NAMALWA (cell line): Measurements from ENCODE around the gene SLC22A23.

ENCODE experiments used
- DNase-seq: peaks from one replicate; pipeline ENCODE4 v3.0.0-alpha.2; 2015; ENCODE audit warnings: low spot score

Gene SLC22A23

DNA sequence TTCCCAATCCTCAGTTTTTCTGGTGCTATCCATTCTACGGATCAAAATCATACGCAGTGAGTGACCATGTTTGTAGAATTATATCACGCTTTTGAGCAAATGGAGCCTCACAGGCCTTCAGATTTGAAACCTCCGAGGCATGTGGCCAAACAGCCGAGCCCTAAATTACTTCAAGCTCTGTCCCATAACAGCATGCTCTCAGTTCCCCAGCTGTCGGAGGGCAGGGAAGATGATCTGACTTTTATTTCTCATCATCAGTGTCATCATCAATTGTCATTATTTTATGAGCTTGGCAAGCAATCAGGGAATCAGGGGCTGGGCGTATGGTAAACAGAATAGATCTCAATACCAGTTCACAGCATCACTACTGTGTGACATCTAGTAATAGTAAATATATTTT, 124.9 kb downstream of the SLC22A23 start:
- DNase-seq: no peak

DNA sequence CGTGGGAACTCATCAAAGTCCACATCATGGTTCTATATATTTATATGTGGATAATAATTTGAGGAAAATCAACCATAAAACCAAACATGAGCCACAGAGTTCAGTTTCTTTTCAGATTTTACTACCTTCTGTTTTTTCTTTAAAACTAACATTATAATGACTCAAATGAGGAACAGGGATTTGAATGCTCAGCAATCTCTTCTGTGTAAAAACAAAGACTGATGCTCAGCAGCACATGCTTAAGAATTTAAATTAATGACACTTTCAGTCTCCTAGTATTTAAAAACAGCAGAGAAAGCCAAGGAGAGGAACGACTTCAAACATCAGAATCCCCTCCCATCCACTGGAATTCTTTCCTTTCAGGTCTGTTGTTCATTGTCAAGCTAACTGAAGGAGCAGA, 125.4 kb downstream of the SLC22A23 start:
- no peak for DNase-seq

DNA sequence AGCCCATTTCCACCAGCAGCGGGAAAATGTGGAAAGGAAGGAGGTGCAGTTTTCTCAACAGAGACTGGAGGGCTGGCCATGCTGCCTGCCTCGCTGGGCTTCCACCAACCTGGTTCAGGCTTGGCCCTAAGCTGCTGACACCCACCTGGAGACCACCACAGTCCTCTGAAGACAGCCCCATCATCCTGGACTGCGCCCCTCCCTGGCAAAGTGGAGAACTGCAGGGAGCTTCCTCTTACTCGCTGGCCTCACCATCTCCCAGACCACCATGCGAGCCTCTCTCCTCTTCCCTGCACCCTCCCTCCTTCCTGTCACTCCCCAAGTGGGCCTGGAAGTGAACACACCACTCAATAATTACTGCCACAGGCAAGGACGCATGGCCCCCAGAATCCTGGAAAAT, 126.7 kb downstream of the SLC22A23 start:
- no peak for DNase-seq

DNA sequence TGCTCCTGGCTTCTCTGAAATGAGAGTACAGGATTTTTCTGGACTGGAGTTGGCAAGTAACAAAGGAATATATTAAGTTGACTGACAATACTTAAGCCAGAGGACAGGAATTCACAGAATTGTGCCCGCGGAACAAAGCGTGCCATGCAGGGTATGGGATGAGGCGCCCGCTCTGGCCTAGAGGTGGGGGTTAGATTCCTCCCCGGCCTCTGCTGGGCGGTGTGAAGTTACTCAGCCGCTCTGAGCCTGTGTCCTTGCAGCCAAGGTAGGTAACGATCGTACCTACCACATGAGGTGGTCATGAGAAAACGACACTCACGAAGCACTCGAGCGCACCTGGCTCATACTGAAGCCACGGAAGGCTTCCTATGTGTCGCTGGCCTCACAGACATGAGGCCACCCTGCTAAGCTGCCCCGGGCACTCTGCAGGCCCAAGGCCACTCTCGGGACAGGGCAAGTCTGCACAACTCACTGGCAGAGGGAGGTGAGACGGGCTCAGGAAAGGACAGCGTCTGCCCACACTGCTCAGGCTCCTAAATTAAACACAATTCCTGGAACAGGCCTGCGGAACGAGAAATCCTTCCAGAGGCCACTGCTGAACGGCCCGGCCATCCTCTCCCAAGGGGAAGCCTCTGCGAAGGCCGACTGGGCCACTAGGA, 127.3 kb downstream of the SLC22A23 start:
- DNase-seq: no peak

DNA sequence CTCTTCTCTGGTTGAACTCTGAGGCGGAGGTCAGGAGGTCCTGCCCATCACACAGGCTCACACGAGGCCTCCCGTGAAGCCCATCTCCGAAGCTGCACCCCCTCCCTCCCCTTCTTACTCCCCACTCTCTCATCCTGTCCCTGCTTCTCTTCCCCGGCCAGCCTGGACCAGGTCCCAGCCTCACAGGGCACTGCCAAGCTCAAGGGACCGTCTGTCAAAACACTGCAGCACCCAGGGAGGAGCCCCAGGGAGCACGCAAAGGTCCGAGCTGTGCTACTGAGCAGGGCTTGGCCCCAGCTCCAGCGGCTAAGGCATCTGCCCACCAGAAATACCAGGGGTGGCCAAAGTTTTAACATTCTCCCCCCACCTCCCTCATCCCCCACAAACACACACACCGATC, 128.1 kb downstream of the SLC22A23 start:
- no peak for DNase-seq

DNA sequence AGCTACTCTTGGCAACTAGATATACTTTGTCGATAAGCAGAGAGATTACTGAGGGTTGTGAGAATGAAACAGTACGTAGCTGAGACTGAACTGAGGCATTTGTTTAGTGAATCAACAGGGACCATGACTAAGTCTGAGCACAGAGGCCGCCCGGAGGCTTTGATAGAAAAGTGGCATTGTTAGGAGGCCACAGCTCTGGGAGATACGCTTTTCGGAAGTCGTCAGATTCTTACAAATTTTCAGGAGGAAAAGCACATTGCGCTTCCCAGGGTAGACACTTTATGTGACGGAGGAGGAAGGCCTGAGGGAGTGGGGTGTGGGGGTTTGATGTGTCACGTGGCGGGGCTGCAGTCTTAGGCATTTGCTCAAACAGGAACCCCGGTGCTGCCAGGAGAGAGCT, 128.7 kb downstream of the SLC22A23 start:
- no peak for DNase-seq

DNA sequence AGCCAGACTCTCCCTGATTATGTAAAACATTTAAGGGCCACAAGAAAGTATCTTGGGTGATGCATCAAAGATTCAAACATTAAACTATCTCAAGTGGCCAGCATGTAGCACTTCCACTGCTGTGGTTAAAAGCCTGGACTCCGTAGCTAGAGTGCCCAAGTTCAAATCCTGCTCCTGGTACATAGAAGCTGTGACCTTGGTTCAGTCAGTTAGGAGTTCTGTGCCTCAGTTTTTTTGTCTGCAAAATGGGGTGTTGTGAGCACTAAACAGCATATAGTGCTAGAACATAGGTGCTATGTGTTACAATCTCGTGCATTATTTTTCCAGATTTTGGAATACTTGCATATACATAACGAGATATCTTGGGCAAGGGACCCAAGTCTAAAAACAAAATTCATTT, 129.4 kb downstream of the SLC22A23 start:
- DNase-seq: no peak

DNA sequence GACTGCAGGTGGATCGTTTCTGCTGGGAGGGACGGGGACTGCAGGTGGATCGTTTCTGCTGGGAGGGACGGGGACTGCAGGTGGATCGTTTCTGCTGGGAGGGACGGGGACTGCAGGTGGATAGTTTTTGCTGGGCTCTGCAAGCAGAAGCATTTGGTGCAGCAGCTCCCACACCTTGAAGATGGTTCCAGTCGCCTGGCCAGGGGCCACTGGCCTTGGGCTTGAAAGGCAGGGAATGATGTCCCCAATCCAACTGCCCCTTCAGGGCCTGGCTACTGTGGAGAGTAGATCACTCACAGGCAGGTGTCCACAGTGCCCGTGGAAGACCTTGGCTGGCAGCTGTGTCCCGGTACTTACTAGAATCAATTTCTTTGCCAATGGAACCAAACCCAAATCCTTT, 129.9 kb downstream of the SLC22A23 start:
- DNase-seq: no peak

DNA sequence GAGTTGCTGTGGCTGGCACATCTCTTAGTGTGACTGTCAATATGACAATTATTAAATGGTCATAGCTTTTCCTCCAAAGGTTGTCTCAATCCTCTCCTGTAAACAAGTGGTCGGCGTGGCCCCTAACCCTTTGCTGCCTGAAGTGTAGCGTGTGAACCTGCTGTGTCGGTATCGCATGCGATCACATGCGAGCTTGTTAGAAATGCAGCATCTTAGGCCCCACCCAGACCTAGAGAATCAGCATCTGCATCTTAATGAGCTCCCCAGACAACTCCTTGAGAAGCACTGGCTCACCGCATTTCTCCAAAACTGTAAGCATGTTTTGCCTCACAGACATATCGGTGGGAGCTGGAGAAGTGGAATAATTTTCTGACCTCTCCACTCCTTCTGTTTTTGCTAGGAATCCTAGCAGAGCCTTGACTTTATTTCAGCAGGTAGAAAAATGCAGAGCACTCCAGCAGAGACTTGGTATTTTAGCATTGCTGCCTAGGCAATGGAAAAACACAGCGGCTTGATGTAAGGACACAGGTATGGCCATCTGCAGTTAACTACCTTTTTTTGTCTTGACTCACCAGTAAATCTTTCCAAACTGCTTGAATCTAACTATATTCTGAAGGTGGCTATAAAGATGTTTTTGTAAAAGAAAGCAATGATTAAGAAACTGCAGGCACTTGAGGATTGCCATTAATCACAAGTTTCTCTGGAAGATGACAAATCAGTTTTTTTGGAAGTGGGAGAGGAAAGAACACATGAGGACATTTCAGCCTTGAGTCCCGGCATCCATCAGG, 130.5 kb downstream of the SLC22A23 start:
- DNase-seq: no peak

DNA sequence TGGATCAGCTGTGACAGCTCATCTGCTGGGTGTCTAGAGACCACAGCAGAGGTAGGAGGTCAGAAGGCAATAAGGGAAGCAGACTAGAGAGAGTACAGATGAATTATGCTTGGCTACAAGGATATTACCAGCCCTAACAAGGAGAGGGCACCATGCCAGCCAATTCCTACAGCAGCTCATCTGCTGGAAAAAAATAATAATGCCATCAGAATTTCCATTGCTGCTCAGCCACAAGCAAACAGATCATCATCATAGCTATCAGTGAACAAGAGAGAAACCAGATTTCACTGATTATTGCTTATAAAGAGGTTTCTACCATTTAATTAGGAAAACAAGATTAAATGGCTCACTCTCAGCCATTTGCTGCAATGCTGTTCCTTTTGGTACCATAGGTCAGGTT, 131.6 kb downstream of the SLC22A23 start:
- DNase-seq: no peak

DNA sequence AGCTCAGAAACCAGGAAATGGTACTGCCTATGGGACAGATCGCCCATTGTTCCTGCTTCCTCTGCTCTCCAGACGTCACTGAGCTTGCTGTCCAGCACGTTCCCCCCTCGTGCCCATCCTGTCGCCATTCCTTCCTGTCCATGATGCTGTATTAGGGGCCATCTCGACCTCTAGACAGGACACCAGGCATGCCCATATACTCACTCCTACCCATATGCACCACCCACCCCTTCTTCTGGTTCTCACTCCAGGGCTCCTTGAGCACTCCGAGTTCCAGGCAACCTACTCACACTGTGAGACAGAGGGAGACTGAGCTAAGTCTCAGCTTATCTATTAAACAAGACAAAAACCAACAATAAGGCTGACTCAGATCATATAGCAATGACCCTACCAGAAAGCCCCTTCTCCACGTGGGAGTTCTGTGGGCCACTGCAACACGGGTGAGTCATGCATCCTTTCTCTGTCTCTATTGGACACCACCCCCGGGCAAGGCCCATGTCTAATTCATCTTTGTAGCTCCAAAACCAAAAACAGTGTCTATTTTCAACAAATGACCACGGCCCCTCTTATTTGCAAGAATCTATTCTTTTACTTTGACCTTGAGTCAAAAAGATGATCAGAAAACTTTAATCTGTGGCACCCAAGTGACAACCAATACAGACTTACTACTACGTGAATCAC, 132.4 kb downstream of the SLC22A23 start:
- DNase-seq: no peak

DNA sequence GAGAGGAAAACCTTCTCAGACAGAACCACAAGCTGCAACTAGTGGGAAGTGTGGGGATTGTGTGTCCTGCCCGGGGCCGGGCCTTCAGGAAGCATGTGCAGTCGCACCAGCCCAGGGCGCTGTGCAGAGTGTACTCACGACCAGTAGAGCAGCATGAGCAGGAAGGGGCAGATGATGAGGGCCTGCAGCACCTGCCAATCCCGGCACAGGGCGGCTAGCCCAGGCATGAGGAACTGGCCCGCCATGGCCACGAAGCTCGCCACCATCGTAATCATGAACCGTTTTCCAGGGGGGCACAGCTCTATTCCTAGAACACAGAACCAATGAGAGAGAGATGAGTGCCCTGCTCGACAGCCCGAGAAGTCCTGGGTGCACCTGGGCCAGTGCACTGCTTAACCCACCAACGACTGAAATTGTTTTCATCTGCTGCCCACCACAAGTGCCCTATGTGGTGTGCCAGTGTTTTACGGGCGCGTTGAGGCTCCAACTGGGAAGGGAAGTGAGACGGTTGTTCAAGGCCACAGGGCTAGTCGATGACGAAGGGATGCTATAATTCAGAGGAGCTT, 133.1 kb downstream of the SLC22A23 start:
- no peak for DNase-seq

DNA sequence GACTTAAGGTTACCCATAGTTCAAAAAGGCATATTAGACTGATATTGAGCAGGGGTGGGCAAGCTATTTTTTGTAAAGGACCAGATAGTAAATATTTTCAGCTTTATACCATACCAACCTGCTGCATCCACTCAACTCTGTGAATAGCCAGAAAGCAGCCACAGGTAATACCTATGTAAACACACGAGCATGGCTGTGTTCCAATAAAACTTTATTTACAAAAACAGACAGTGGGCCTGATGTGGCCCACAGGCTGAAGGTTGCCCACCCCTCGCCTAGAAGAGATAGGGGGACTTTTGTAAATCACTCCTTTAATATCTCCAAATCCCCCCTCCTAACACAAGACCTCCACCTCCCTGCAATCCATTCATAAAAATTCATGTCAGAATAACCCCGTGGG, 133.7 kb downstream of the SLC22A23 start:
- no peak for DNase-seq

DNA sequence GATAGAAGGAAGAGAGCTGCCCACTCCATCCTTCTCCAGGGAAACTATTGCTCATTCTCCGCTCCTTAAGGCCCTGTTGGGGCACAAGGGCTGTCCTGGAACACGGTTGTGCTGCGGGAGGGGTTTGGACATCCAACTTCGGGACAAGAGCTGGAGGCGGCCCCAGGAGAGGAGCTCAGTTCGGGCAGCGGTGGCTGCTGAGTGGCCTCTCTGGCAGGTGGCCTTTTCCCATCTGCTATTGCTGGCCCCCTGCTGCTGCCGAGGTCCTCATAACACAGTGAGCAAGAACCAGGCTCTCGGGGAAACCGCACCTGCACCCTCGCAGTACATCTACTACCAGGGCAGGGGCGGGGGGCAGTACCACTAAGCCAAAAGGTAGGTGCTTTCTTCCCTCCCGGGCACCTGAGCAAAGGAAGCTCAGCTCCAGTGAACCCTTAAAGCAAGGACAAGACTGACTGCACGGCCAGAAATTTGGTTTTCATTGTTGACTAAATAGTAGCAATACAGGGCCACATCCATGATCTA, 134.4 kb downstream of the SLC22A23 start:
- no peak for DNase-seq

DNA sequence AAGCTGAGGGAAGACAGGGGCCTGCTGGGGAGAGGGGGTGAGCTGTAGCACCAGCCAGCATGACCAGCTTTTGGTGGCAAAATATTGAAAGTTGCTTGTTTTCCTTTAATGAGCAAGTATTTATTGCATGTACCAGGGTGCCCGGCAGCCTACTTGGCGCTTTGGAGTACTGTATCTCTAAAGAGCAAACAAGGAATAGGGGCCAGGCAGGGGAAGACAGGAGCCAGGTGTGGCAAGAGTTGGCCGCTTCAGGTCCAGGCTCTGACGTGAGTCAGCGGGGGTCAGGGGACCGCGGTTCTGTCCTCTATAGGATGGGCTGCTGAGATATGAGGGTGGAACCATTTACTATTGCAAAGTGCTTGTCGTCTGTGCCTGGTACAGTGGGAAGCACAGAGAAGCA, 135.0 kb downstream of the SLC22A23 start:
- DNase-seq: no peak

DNA sequence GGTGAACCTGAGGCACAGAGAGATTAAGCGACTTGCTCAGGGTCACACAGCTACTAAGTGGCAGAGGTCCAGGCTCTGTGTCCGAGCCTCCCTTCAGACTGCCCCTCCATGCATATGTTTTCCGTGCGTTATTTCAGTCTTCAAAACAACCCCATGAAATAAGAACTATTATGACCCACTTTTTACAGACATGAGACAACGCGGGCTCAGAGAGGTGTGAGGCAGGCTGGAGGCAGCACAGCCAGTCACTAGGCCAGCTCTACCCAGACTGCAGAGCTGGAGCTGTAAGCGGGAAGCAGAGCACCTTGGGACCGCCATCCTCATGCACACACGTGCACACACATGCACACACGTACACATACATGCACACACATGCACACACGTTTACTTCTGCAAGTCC, 135.8 kb downstream of the SLC22A23 start:
- no peak for DNase-seq

DNA sequence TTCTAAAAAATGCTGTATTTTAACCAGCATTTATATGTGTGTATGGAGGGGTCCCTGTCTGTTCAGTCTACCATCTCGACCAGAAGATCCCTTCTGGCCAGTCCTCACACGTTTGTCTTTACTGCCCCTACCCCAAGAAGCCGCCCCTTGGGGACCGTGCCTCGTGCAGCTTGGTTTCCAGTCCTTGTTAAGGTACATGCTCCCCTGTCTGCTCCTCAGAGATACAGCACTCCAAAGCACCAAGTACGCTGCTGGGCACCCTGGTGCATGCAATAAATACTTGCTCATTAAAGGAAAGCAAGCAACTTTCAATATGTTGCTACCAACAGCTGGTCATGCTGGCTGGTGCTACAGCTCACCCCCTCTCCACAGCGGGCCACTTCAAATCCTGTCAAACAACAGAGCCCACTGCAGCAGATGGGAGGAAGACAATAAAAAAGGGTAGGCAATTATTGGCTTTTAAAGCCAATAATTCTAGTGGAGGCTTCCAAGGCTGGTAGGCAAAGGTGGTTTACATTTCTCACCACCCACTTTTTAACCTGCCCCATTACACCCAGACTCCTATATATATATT, 136.5 kb downstream of the SLC22A23 start:
- no peak for DNase-seq

DNA sequence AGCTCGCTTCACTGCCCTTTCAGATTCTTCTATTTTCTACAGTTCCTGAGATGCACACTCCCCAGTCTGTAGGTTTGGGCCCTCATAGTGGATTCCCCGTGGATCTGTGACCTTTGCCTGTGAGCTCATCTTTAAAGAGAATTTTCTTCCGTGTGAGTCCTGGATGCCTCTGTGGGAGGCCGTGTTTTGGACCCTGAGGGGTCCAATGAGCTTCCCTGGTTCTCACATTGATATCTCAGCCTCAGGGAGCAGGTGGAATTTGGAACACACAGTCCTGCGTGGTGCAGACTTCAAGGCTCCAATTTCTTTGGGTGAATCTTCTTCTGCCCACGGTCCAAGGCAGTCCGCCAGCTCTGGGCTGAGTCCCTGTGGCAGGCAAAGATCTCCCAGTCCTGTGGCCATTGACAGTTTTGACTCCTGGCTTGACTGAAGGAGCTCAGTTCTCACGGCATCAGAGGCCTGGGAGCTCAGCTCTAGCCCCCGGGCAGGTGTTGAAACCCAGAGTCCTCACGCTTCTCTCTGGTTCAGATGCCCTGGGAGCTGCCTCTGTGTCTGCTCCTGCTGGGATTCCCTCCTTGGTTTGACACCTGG, 137.1 kb downstream of the SLC22A23 start:
- no peak for DNase-seq

DNA sequence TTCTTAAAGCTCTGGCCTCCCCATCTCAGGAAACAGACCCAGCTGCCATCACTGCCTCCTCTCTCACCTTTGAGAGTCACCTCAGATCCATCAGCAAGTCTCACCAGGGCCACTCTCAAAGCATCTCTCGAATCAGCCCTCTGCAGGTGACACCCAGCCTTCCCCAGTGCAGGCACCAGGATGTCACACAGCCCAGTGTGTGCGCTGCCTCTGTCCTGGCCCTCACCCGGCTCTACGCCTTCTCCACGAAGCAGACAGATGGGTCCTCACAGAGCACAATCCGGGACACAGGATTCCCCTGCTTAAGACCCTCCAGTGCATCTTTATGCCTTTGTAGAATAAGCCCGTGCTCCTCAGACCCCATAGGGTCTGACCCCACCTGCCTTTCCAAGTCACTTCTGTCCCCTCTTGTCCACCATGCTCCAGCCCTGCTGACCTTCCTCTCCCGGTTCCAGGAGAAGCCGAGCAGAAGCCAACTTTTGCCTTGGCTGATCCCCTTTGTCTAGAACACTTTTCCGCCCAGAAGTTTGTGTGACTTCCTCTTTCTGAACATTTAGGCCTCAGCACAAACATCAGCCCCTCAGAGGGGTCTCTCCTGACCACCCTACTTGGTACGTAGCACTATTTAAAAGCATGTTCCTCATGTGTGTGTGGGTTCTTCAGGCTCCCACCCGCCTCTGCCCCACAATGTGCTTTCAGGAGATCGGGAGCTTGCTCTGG, 137.9 kb downstream of the SLC22A23 start:
- DNase-seq: no peak

DNA sequence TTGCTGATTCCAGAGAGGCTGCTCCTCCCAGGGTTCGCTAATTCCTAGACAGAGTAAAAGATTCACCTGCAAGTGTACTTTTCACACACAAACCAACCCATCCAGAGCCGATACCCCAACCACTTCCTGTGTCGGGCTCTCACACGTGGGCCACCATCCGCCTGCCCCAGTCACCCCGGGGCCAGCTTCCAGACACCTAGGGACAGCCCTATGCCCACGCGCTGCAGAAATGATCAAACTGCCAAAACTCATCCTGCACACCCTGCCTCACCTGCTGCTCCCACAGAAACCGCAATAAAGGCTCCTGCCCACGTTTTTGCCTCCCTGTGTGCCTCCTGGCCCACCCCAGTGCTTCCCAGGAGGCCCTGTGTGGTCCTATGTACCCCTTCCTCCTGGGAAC, 138.6 kb downstream of the SLC22A23 start:
- no peak for DNase-seq

DNA sequence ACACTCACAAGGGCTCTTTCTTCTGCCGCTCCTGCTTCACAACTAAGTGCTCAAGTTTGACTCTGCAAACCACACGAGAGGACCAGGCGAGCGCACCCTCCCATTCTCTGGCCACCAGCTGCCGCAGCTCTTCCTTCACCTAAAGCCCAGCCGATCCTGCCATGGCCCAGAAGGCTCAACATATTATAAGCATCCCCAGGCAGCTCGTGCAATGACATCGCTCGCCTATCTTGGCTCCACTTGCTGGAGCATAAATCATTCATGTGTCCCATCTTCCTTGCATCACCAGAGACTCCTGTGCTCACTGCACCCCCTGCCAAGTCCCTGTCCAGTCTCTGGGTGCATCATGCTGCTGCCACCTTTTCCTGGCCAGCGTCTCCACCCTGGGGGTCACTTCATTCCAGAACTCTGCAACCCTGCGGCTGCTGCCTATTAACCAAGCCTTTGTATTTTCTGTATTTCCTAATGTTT, 139.1 kb downstream of the SLC22A23 start:
- DNase-seq: no peak
